Gastrocnemius medialis (tissue), 4 donors: ENCODE measurements around the gene PALLD.

Source experiments
- CTCF ChIP-seq, 5 experiments: fragments of 450-650 bp in 3 of 5; fragments of 200-600 bp in 2 of 5; sonication (generic) in 2 of 5; IDR thresholded peaks in 4 of 5; conservative IDR thresholded peaks in 1 of 5; 1 replicate in 4 of 5; 2 replicates in 1 of 5; pipeline ENCODE4 v1.5.1; 2016 to 2019; ENCODE audit warnings: antibody characterized with exemption in 5 of 5, mild to moderate bottlenecking in 3 of 5, moderate library complexity in 3 of 5
- POLR2A ChIP-seq, 2 donors: fragments of 450-650 bp; IDR thresholded peaks; one replicate each; pipeline ENCODE4 v1.6.1; 2017; ENCODE audit warnings: antibody characterized with exemption in 2 of 2, mild to moderate bottlenecking in 2 of 2, moderate library complexity in 2 of 2

GRCh38 chr4:168737806-168738172 is 240.9 kb downstream of the PALLD start:
- no peak for TF ChIP-seq CTCF (IDR thresholded peaks at IDR 0.05 in 4 of 5, conservative IDR thresholded peaks at IDR 0.05 in 1 of 5)
- no peak for TF ChIP-seq POLR2A (IDR thresholded peaks at IDR 0.05)
